ENCODE measurements around the gene UNKL.

DNA sequence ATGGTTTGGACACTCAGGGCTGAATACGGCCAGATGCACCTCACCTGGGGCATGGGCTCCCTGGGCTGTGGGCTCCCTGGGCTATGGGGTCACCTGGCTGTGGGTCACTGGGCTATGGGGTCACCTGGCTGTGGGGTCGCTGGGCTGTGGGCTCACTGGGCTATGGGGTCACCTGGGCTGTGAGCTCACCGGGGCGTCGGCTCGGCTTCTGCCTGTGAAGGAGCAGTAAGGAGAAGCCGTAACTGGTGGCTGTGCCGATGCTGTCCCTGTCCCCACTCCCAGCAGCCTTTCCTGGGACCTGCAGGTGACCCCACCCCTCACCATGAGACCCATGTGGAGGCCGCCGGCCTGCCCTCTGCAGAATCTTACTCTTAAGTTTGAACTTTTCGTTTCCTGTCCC, 14.5 kb upstream of the UNKL start:
- TF ChIP-seq, protein P1, sequence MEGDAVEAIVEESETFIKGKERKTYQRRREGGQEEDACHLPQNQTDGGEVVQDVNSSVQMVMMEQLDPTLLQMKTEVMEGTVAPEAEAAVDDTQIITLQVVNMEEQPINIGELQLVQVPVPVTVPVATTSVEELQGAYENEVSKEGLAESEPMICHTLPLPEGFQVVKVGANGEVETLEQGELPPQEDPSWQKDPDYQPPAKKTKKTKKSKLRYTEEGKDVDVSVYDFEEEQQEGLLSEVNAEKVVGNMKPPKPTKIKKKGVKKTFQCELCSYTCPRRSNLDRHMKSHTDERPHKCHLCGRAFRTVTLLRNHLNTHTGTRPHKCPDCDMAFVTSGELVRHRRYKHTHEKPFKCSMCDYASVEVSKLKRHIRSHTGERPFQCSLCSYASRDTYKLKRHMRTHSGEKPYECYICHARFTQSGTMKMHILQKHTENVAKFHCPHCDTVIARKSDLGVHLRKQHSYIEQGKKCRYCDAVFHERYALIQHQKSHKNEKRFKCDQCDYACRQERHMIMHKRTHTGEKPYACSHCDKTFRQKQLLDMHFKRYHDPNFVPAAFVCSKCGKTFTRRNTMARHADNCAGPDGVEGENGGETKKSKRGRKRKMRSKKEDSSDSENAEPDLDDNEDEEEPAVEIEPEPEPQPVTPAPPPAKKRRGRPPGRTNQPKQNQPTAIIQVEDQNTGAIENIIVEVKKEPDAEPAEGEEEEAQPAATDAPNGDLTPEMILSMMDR (conservative IDR thresholded peaks at IDR 0.05; ENCODE audit: low read depth, low read length), result no peak
- TF ChIP-seq EZH2 (IDR thresholded peaks at IDR 0.05; ENCODE audit: low read length, unreplicated experiment) (no peak), EZH2phosphoT487 (IDR thresholded peaks at IDR 0.05; ENCODE audit: borderline replicate concordance, low read length) (no peak)
